Renal cortical epithelial cell (primary cell): ENCODE results near the gene FTL. TPM values are rescaled to one million over a fixed set of nuclear protein-coding genes. Genes with fewer than 3 reads are reported as not detected.

ENCODE experiments used
- DNase-seq: peaks from one replicate; pipeline ENCODE4 v3.0.0-alpha.2; 2011; ENCODE audit warnings: low read depth
- total RNA-seq: library from RNA; depleted of rRNA; stranded (reverse); fragments of >200 nt; gene quantifications from 2 replicates; pipeline ENCODE4 v1.2.3, GENCODE V29; 2014

FTL gene
- total RNA-seq, 1 donor from 2014 or later: 1,420 TPM

- no peak for DNase-seq
Observed at GRCh38 chr19:48945817-48946216, 19.3 kb upstream of the FTL start.

DNA sequence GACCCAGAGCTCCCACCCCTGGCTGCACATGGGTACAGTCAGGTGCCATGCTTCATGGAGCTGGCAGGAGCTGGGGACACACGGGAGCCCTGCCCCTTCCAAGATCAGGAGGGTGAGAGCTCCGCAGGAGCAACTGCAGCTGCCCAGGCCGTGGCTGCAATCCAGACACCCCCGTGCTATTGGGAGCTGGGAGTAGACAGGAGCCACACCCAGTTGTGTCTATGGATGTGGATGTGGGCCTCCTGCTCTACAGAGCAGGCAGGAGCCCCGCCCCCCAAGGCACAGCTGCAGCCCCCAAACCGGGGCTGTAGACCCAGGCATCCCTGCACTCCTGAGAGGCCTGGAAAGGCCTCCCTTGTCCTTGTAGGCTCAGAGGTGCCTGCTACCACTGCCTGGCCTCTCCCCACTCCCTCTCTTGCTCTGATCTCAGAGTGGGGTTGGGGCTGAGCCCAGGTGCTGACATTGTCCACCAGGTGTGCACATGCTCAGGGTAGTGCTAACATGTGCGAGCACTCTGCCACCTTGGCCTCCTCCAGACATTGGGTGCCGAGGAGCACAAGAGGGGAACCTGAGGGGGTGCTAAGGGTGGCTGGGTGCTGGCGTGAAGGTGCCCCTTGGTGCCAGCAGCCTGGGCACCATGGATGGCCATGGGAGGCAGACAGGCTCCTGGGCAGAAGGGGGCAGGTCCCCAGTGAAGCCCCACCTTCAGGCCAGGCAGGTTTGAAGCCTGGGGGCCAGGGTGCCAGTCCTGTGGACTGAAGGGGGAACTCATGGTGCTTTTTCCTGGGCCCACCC lies 18.4 kb upstream of the FTL start:
- no peak for DNase-seq

GRCh38 chr19:48947258-48947542 lies 17.9 kb upstream of the FTL start:
- no peak for DNase-seq

- no peak for DNase-seq
Observed at GRCh38 chr19:48950159-48950558, 14.9 kb upstream of the FTL start.

DNA sequence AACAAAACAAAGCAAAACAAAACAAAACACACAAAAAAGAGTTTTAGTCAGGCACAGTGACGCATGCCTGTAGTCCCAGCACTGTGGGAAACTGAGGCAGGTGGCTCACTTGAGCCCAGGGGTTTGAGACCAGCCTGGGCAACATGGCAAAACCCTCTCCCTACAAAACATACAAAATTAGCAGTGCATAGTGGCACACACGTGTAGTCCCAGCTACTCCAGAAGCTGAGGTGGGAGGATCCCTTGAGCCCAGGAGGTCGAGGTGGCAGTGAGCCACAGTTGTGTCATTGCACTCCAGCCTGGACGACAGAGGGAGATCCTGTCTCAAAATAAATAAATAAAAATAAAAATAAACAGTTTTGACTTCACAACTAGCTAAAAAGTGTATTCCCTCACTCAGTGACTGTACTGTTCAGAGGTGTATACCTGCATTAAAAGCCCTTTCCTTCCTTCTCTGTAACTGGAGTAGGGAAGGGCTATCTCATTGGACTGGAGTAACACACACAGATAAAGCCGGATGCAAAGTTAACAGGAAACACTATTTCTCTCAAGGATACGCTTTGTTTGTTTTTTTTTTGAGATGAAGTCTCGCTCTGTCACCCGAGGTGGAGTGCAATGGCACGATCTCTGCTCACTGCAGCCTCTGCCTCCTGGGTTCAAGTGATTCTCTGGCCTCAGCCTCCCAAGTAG lies 14.1 kb upstream of the FTL start:
- no peak for DNase-seq

DNA sequence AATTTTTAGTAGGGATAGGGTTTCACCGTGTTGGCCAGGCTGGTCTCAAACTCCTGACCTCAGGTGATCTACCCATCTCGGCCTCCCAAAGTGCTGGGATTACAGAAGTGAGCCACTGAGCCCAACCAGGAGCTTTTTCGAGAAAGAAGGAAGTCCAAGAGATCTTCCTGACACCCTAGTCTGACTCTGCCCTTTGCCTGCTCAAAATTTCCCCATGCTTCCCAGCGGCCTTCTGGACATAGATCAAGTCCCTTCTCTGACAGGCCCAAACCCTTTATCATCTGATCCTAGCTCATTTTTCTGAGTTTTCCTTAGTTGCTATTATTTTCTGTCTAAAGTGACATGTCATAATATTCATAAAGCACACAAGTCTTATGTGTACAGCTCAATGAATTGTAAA lies 12.0 kb upstream of the FTL start:
- DNase-seq: no peak

GRCh38 chr19:48953990-48954594 lies 11.0 kb upstream of the FTL start:
- no peak for DNase-seq

DNA sequence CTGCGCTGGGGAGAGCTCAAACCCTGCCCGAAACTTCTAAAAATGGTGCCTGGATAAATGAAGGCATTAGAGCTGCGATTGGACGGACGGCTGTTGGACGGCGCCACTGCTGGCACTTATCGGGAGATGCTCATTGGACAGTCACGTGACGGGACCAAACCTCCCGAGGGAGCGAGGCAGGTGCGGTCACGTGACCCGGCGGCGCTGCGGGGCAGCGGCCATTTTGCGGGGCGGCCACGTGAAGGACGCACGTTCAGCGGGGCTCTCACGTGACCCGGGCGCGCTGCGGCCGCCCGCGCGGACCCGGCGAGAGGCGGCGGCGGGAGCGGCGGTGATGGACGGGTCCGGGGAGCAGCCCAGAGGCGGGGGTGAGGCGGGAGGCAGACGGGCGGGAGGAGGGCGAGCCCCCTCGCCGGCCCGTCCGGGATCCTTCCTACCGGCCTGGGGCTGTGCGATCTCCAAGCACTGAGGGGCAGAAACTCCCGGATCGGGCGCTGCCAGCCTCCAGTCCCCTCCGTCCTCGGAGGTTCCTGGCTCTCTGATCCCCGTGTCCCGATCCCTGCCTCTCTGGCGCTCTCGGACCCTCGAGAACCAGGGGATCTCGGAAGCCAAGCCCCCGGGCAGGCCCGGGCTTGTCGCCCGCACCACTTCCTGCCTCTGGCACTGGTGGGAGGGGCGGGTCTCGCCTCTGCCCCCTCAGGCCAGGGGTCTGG lies 10.4 kb upstream of the FTL start, which contains the start of gene BAX:
BAX (plus strand) TSS at position 281 of the 713 bp plus-strand sequence; CDS start at position 335, 54 bp downstream.
- DNase-seq: peak; percentile 83

DNA sequence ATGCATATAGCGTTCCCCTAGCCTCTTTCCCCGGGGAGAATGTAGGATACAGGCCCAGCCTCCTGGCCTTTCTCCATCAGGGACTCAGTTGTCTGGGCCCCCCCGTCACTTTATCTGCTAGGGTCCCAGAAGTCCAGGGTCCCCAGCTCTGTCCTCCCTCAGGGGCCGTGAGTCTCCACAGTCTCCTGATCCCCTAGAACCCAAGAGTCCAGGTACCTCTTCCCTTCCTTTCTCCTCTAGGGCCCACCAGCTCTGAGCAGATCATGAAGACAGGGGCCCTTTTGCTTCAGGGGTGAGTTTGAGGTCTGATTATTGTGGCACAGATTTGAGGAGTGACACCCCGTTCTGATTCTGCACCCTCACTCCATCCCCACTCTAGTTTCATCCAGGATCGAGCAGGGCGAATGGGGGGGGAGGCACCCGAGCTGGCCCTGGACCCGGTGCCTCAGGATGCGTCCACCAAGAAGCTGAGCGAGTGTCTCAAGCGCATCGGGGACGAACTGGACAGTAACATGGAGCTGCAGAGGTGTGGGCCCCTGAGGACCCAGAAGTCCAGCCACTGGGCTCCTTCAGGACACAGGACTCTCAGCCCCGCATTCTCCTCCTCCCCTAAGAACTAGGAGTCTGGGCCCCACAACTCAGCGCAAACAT lies 9.7 kb upstream of the FTL start:
- DNase-seq: no peak

DNA sequence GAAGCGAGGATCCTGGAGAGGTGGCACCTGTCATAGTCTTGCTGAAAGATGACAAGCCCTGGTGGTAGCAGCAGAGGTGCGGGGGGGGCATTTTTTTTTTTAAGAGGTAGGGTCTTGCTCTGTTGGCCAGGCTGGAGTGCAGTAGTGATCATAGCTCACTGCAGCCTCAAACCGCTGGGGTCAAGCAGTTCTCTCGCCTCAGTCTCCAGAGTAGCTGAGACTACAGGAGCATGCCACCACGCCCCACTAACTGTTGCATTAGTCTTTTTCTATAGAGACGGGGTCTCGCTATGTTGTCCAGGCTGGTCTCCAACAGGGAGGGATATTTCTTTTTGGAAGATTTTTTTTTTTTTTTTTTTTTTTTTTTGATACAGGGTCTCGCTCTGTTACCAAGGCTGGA lies 7.1 kb upstream of the FTL start:
- no peak for DNase-seq

DNA sequence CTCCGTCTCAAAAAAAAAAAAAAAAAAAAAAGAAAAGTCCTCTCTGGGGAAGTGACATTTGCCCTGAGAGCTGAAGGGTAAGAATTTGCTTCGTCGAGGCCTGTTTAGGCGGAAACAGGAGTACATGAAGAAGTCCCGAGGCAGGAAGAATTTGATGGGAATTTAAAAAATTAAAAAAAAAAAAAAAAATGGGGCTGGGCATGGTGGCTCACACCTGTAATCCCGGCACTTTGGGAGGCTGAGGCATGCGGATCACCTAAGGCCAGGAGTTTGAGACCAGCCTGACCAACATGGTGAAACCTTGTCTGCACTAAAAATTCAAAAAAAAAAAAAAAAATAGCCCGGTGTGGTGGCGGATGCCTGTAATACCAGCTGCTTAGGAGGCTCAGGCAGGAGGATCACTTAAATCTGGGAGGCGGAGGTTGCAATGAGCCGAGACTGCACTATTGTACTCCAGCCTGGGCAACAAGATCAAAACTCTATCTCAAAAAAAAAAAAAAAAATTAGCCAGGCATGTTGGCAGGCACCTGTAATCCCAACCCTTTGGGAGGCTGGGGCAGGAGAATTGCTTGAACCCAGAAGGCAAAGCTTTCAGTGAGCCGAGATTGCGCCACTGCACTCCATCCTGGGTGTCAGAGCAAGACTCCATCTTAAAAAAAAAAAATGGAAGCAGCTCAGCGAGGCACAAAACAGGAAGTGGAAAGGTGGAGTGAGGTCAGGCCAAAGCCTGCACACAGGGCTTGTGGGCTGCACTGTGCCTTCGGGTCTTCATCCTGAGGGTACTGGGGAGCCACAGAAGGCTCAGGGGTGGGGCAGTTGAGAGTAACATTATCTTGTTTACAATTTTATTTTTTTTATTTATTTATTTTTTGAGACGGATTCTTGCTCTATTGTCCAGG lies 5.5 kb upstream of the FTL start:
- no peak for DNase-seq

- DNase-seq: no peak
Observed at GRCh38 chr19:48961051-48961649, 4.0 kb upstream of the FTL start.

GRCh38 chr19:48961673-48962028 lies 3.5 kb upstream of the FTL start:
- no peak for DNase-seq

DNA sequence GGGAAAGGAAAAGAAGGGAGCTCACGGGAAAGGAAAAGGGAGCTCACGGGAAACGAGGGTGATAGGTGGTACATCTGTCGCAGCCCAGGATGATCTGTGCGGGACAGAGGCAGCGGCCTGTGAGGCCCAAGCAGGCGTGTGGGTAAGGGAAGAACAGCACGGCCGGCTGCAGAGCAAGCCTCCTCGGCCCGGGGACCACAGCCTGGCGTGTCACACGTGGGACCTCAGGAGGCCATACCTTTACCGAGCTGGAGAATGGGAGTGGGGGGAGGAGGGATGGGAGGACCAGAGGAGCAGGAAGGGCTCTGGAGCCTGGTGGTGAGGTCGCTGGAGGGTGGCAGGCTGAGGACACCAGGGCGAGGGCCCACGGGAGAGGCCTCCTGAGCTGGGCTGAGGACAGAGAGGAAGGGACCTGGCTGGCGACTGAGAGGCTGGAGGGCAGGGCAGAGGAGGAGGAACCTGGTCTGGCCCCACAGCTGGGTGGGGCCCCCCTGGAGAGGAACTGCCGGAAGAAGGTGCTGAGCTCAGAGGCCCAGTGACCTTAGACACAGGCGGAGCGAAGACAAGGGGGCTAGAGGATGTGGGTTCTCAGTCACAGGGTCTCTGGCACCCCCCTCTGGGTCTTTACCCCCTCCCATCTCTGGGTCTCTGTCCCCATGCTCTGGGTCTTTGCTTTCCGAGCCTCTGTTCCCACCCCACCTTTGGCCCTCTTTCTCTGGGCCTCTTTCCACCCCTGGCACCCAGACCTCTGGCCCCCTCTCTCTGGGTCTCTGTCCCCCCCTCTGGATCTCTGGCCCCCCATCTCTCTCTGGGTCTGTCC lies 2.9 kb upstream of the FTL start:
- peak; percentile 39 for DNase-seq

- DNase-seq: no peak
Observed at GRCh38 chr19:48962849-48963165, 2.3 kb upstream of the FTL start.

- peak; percentile 44 for DNase-seq
Observed at GRCh38 chr19:48963371-48964204, 1.5 kb upstream of the FTL start.

DNA sequence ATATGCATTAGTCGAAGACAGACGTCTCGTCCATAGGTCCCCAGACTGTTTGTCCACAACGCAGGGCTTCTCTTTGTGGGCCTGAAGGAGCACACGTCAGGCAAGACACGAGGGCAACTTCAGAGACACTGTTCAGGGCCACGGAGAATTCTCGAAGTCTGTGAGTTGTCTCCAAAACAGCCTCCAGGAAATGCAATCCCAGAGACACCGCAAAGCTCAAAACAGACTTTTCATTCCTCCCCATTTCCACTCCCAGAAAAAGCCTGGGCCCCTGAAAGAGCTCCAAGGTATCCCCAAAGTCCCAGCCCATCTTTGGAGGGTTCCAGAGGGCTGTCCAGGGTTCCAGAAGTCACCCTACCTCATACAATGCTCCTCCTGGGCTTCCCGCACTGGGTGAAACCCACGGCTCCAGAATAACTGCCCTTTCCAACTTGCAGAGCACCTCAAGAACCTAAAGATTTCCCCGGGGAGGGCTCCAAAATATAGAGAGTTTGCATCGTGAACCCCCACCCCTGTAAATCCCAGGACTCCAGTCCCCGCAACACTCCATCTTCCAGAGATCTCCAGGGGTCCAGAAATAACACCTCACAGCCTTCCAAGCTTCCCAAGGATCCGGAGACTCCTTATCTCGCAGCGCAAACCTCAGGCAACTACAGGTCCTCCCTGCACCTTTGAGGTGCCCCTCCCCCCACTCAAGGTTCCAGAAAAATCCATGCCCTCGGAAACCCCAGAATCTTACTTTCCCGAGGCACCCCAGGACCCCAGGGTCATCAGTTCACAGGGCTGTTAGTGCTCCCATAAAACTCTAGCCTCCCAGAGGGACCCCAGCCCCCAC lies 687 bp upstream of the FTL start:
- peak; percentile 44 for DNase-seq
